Ecto neural progenitor cell (in vitro differentiated cells): ENCODE results near the gene NUDT16.
A peak's percentile ranks its signal among the peaks of the same experiment; 100 is the strongest.
"Not testable (repeated sequence)": the region's sequence is repeated elsewhere in the genome, so short reads cannot be mapped to it uniquely, and the experiment has no call there.

Source experiments
- DNase-seq: peaks from one replicate; pipeline ENCODE4 v3.0.0-alpha.2; 2018; ENCODE audit warnings: low spot score

NUDT16 gene

GRCh38 chr3:131381445-131382291 lies at the start of gene NUDT16:
Gene NUDT16, plus strand, starts transcription at chr3:131381774. Its CDS starts 31 bp downstream, at chr3:131381805.
- peak; percentile 99 for DNase-seq

GRCh38 chr3:131338948-131339640 lies 42.5 kb upstream of the NUDT16 start:
- no peak for DNase-seq

GRCh38 chr3:131341761-131342160 lies 39.8 kb upstream of the NUDT16 start:
- DNase-seq, result no peak

GRCh38 chr3:131348911-131349310 lies 32.7 kb upstream of the NUDT16 start:
- DNase-seq, result no peak

- no peak for DNase-seq
Observed at GRCh38 chr3:131349454-131349853, 32.1 kb upstream of the NUDT16 start.

- DNase-seq, result no peak
Observed at GRCh38 chr3:131349946-131350347, 31.6 kb upstream of the NUDT16 start.

GRCh38 chr3:131350506-131350905 lies 31.1 kb upstream of the NUDT16 start:
- no peak for DNase-seq

GRCh38 chr3:131353016-131353877 lies 28.3 kb upstream of the NUDT16 start:
- no peak for DNase-seq

- no peak for DNase-seq
Observed at GRCh38 chr3:131353986-131354385, 27.6 kb upstream of the NUDT16 start.

GRCh38 chr3:131356006-131356595 lies 25.5 kb upstream of the NUDT16 start:
- DNase-seq, result no peak

GRCh38 chr3:131357275-131357674 lies 24.3 kb upstream of the NUDT16 start:
- DNase-seq, result no peak

- DNase-seq, result no peak
Observed at GRCh38 chr3:131360191-131360755, 21.3 kb upstream of the NUDT16 start.

GRCh38 chr3:131361066-131361463 lies 20.5 kb upstream of the NUDT16 start:
- not testable (repeated sequence) for DNase-seq

- peak; percentile 86 for DNase-seq
Observed at GRCh38 chr3:131361464-131362421, 19.8 kb upstream of the NUDT16 start.

GRCh38 chr3:131363275-131363674 lies 18.3 kb upstream of the NUDT16 start:
- DNase-seq, result no peak

- no peak for DNase-seq
Observed at GRCh38 chr3:131370935-131371687, 10.5 kb upstream of the NUDT16 start.

GRCh38 chr3:131371688-131372066 lies 9.9 kb upstream of the NUDT16 start:
- DNase-seq, result no peak

GRCh38 chr3:131374741-131375140 lies 6.8 kb upstream of the NUDT16 start:
- no peak for DNase-seq

GRCh38 chr3:131380821-131381444 lies 641 bp upstream of the NUDT16 start:
- DNase-seq, result not testable (repeated sequence)
